Transverse colon (tissue), 4 donors: ENCODE results near the gene EVI5L. TPM values are rescaled to one million over a fixed set of nuclear protein-coding genes. Genes with fewer than 3 reads are reported as not detected.

Experiments
- DNase-seq: peaks from one replicate; pipeline ENCODE4 v3.0.0-alpha.2; 2019
- H3K27ac ChIP-seq, 4 donors: fragments of 200-600 bp; sonication (generic); 2 replicates each; pipeline ENCODE4 v1.5.1; 2016 to 2018; ENCODE audit warnings: inconsistent platforms in 4 of 4
- H3K27me3 ChIP-seq: fragments of 200-600 bp; sonication (generic); 2 replicates; pipeline ENCODE4 v1.5.1; 2017; ENCODE audit warnings: inconsistent platforms
- H3K36me3 ChIP-seq, 4 donors: fragments of 200-600 bp; sonication (generic); 2 replicates each; pipeline ENCODE4 v1.5.1; 2017 to 2019; ENCODE audit warnings: inconsistent platforms in 4 of 4
- H3K4me1 ChIP-seq, 4 donors: fragments of 200-600 bp; sonication (generic); 2 replicates each; pipeline ENCODE4 v1.5.1; 2017 to 2020; ENCODE audit warnings: inconsistent platforms in 4 of 4
- H3K4me3 ChIP-seq, 4 donors: fragments of 200-600 bp; sonication (generic); 1 replicate in 1 of 4; 2 replicates in 3 of 4; pipeline versions ENCODE4 v1.5.1 to v1.6.1; 2017 to 2019; ENCODE audit warnings: inconsistent platforms in 4 of 4
- H3K9me3 ChIP-seq, 2 donors: fragments of 200-600 bp; sonication (generic); 2 replicates each; pipeline ENCODE4 v1.5.1; 2017 to 2019; ENCODE audit warnings: inconsistent platforms in 2 of 2
- EP300 ChIP-seq: sonication (generic); formaldehyde crosslinking; IDR thresholded peaks from one replicate; pipeline ENCODE4 v1.6.1; 2017; ENCODE audit warnings: antibody characterized with exemption, low read depth
- POLR2A ChIP-seq: fragments of 450-650 bp; IDR thresholded peaks from one replicate; pipeline ENCODE4 v1.6.1; 2016; ENCODE audit warnings: antibody characterized with exemption, mild to moderate bottlenecking, moderate library complexity
- POLR2AphosphoS5 ChIP-seq, 3 donors: sonication (generic); formaldehyde crosslinking; IDR thresholded peaks; one replicate each; pipeline ENCODE4 v1.6.1; 2016; ENCODE audit warnings: antibody characterized with exemption in 3 of 3
- WGBS, 2 donors: methylation state at CpG; one replicate each; pipeline ENCODE4 v1.1.5; 2018; ENCODE audit warnings: low coverage in 1 of 2; 5-methylcytosine and 5-hydroxymethylcytosine counted together
- in situ Hi-C, 4 donors: fragments of 200-750 bp; cut with MboI; loops; one replicate each; pipeline versions ENCODE4 v1.15.0 to v1.15.1; 2017; ENCODE audit warnings: low sequenced_read_pairs in 3 of 4, low pct_ligation_motif_present in 1 of 4, low pct_unique_long_range_greater_than_20kb in 1 of 4
- intact Hi-C: fragments of 100-400 bp; cut with DNase I; formaldehyde crosslinking; loops from one replicate; pipeline ENCODE4 v1.15.1; 2023; ENCODE audit warnings: low total_unique reads
- total RNA-seq, 4 donors: library from RNA; depleted of rRNA; stranded (reverse); fragments of >200 nt; gene quantifications; one replicate each; pipeline ENCODE4 v1.1.0, GENCODE V29; 2016
- TF ChIP-seq, protein P1 (sequence below), 5 experiments: fragments of 200-600 bp in 3 of 5; fragments of 450-650 bp in 2 of 5; sonication (generic) in 3 of 5; IDR thresholded peaks; 1 replicate in 2 of 5; 2 replicates in 3 of 5; pipeline ENCODE4 v1.5.1; 2016 to 2017; ENCODE audit warnings: antibody characterized with exemption in 5 of 5, inconsistent platforms in 3 of 5, mild to moderate bottlenecking in 2 of 5, moderate library complexity in 1 of 5

EVI5L gene
- total RNA-seq, 4 donors from 2014 or later, result 8.5 to 65.8 (median 15.0) TPM

DNA sequence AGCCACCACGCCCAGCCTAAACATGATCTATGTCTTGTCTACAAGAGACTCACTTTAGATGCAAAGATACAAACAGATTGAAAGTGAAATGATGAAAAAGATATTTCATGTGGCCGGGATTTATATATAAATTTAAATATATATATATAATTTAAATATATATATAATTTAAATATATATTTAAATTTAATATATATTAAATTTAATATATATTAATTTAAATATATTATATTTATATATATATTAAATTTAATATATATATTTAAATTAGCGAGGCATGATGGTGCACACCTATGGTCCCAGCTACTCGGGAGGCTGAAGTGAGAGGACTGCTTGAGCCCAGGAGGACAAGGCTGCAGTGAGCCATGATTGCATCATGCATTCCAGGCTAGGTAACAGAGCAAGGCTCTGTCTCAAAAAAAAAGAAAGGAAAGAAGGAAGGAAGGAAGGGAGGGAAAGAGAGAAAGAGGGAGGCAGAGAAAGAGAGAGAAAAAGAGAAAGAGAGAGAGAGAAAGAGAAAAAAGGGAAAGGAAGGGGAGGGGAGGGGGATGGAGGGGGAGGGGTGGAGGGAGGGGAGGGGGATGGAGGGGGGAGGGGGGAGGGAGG is 7.0 kb upstream of the EVI5L start:
- Histone ChIP-seq H3K27ac (no peak overlapping the region), H3K36me3 (no peaks in the 10 kb centered on the region), H3K27me3 (peaks cover 28% of the 10 kb centered on the region), H3K4me3 (no peak overlapping the region), H3K4me1 (no peaks in the 10 kb centered on the region), H3K9me3 (no peaks in the 10 kb centered on the region)
- no peak for DNase-seq
- in situ Hi-C loops, result loop anchor here in 3 of 4 donors (25.0 kb wide), 3 partner anchors 161 to 461 kb away; partner anchors contain the start of gene RETN (in 1 of the 3)
- intact Hi-C loops, result no loop called here
- WGBS, 2 donors, result 82 to 92% methylated on average over 3 to 4 of the region's 4 CpGs
- TF ChIP-seq EP300 (no peak), POLR2AphosphoS5 (IDR thresholded peaks at IDR 0.05) (no peak), POLR2A (no peak)
- TF ChIP-seq, protein P1, sequence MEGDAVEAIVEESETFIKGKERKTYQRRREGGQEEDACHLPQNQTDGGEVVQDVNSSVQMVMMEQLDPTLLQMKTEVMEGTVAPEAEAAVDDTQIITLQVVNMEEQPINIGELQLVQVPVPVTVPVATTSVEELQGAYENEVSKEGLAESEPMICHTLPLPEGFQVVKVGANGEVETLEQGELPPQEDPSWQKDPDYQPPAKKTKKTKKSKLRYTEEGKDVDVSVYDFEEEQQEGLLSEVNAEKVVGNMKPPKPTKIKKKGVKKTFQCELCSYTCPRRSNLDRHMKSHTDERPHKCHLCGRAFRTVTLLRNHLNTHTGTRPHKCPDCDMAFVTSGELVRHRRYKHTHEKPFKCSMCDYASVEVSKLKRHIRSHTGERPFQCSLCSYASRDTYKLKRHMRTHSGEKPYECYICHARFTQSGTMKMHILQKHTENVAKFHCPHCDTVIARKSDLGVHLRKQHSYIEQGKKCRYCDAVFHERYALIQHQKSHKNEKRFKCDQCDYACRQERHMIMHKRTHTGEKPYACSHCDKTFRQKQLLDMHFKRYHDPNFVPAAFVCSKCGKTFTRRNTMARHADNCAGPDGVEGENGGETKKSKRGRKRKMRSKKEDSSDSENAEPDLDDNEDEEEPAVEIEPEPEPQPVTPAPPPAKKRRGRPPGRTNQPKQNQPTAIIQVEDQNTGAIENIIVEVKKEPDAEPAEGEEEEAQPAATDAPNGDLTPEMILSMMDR (IDR thresholded peaks at IDR 0.05), result no peak

GRCh38 chr19:7823686-7824301 is 6.2 kb upstream of the EVI5L start:
- H3K9me3 ChIP-seq, result no peaks in the 10 kb centered on the region
- 37 to 48% methylated on average over 9 of the region's 9 CpGs for WGBS, 2 donors
- no peak overlapping the region for H3K27ac ChIP-seq
- DNase-seq, result no peak
- in situ Hi-C loops (loop anchor here in 3 of 4 donors (25.0 kb wide), 3 partner anchors 161 to 461 kb away; partner anchors contain the start of gene RETN (in 1 of the 3)), intact Hi-C loops (no loop called here)
- H3K4me1 ChIP-seq, result no peaks in the 10 kb centered on the region
- TF ChIP-seq, protein P1 (IDR thresholded peaks at IDR 0.05), result no peak
- TF ChIP-seq POLR2A, result no peak
- no peak for TF ChIP-seq POLR2AphosphoS5 (IDR thresholded peaks at IDR 0.05)
- no peak for TF ChIP-seq EP300
- no peaks in the 10 kb centered on the region for H3K36me3 ChIP-seq
- H3K4me3 ChIP-seq, result no peak overlapping the region
- H3K27me3 ChIP-seq, result peaks cover 28% of the 10 kb centered on the region

- 0 to 15% methylated on average over 4 to 18 of the region's 18 CpGs for WGBS, 2 donors
- no peak for DNase-seq
- no peak for TF ChIP-seq EP300
- TF ChIP-seq POLR2A, result no peak
- TF ChIP-seq, protein P1 (IDR thresholded peaks at IDR 0.05), result no peak
- TF ChIP-seq POLR2AphosphoS5 (IDR thresholded peaks at IDR 0.05), result no peak
- peaks cover 7 to 43% (median 24%) of the 10 kb centered on the region in 4 donors for H3K4me1 ChIP-seq
- H3K27me3 ChIP-seq, result peaks cover 11% of the 10 kb centered on the region
- intact Hi-C loops (no loop called here), in situ Hi-C loops (no loop called here)
- peak overlapping the region; percentile 14 to 58 (median 38) for H3K27ac ChIP-seq
- H3K9me3 ChIP-seq, result no peaks in the 10 kb centered on the region
- H3K4me3 ChIP-seq, result peak overlapping the region in 2 of 4 donors; percentile 19 to 93
- no peaks in the 10 kb centered on the region for H3K36me3 ChIP-seq
Measured at GRCh38 chr19:7829166-7829520, 875 bp upstream of the EVI5L start.

DNA sequence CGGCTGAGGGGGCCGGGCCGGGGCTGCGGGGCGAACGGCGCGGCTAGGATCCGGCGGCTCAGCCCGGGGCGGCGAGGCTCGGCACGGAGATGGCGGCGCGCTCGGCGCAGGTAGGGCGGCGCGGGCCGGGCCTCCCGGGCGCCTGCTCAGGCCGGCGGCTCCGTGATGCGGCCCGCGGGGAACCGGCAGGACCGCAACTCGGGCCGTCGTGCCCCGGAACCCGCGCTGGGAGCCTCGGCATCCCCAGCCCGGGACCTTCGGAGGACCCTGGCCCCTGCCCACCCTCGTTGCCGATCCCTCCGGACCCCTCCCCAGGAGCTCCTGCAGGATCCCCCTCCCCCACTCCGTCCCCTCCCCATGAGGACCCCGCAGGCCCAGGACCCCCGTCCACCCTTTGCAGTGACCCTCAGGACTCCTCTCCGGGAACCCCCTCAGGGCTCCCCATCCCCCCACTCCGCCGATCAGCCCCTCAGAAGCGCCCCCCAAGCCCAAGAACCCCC is 304 bp downstream of the EVI5L start:
- Histone ChIP-seq H3K27me3 (peaks cover 3% of the 10 kb centered on the region), H3K4me3 (peak overlapping the region; percentile 86 to 95 (median 92)), H3K27ac (peak overlapping the region in 3 of 4 donors; percentile 72 to 76 (median 75)), H3K4me1 (peaks cover 7 to 45% (median 26%) of the 10 kb centered on the region in 4 donors), H3K9me3 (no peaks in the 10 kb centered on the region), H3K36me3 (no peaks in the 10 kb centered on the region)
- in situ Hi-C loops, result no loop called here
- WGBS, 2 donors, result 11% methylated on average over 3 of the region's 53 CpGs; no CpG with 5 or more reads in 1 of the 2 donors
- intact Hi-C loops, result no loop called here
- TF ChIP-seq, protein P1 (IDR thresholded peaks at IDR 0.05), result no peak
- TF ChIP-seq POLR2AphosphoS5 (IDR thresholded peaks at IDR 0.05) (no peak), POLR2A (no peak), EP300 (no peak)
- peak; percentile 30 for DNase-seq
